ENCODE results near the gene HIBADH. TPM values are rescaled to one million over a fixed set of nuclear protein-coding genes. Genes with fewer than 3 reads are reported as not detected.

Gene HIBADH
- total RNA-seq, 1 experiment from 2014 or later: 51.5 TPM

DNA sequence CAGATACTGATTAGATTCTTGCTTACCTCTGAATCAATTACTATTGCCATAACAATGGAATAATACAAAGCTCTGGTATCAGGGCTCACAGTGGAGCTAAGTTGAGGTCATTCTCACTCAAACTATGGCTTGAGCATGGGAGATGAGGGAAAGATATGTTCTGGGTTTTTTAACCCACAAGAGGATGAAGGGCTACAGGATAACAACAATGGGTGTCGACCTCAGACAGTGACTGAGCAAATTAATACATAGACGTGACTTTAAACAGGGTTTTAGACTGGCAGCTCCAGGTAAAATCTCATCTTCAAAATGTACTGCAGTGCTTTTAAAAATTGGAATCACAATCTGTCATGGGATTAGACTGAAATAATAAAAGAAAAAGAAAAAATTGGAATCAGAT lies 7.5 kb upstream of the HIBADH start:
- Mint-ChIP-seq H3K36me3 (ENCODE audit: insufficient read depth, unreplicated experiment) (no peaks in the 10 kb centered on the region), H3K4me1 (ENCODE audit: insufficient read depth, unreplicated experiment) (peaks cover 17% of the 10 kb centered on the region), H3K27ac (ENCODE audit: low read depth, unreplicated experiment) (no peak overlapping the region), H3K9me3 (ENCODE audit: unreplicated experiment) (peaks cover 7% of the 10 kb centered on the region), H3K4me3 (ENCODE audit: unreplicated experiment) (no peak overlapping the region), H3K27me3 (ENCODE audit: insufficient read depth, unreplicated experiment) (no peaks in the 10 kb centered on the region)
- no TSS peak for BruUV-seq (replicated peaks)
- CTCF ChIA-PET: interaction anchor here (0.7 kb wide), 2 partner anchors 9 to 475 kb away, joined by 3 read pairs; no protein-coding TSS in a partner anchor
- intact Hi-C loops (cut with micrococcal nuclease): no loop called here
- POLR2A ChIA-PET: interaction anchor here (1.0 to 1.7 kb wide), 4 partner anchors 8 to 23 kb away, joined by 4 to 7 read pairs (median 5); no protein-coding TSS in a partner anchor
- no peak for DNase-seq (ENCODE audit: unreplicated experiment)
- TF ChIP-seq, protein P1, sequence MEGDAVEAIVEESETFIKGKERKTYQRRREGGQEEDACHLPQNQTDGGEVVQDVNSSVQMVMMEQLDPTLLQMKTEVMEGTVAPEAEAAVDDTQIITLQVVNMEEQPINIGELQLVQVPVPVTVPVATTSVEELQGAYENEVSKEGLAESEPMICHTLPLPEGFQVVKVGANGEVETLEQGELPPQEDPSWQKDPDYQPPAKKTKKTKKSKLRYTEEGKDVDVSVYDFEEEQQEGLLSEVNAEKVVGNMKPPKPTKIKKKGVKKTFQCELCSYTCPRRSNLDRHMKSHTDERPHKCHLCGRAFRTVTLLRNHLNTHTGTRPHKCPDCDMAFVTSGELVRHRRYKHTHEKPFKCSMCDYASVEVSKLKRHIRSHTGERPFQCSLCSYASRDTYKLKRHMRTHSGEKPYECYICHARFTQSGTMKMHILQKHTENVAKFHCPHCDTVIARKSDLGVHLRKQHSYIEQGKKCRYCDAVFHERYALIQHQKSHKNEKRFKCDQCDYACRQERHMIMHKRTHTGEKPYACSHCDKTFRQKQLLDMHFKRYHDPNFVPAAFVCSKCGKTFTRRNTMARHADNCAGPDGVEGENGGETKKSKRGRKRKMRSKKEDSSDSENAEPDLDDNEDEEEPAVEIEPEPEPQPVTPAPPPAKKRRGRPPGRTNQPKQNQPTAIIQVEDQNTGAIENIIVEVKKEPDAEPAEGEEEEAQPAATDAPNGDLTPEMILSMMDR (IDR thresholded peaks at IDR 0.05; ENCODE audit: unreplicated experiment): no peak

DNA sequence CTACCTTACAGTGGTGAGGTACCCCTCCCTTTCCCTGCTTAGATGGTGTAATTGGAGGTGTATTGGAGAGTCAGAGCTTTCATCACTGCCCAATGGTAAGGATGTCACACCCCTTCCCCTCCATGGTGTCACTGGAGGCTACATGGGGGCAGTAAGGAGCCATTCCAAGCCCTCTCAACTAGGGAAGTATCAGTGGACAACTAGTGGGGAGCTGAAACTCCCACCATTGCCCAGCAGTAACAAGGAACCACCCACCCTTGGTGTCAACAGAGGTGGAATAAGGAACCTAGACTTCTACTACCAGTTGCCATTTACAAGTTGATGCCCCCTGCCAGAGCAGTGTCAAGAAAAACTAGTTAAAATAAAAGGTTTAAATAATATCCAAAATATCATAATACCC lies 2.8 kb upstream of the HIBADH start:
- no TSS peak for BruUV-seq (replicated peaks)
- ChIA-PET CTCF (no interaction called here), POLR2A (interaction anchor here (0.6 to 2.8 kb wide), 3 partner anchors 18 to 75 kb away, joined by 3 to 13 read pairs (median 3); partner anchors contain the start of gene TAX1BP1)
- H3K27ac Mint-ChIP-seq (ENCODE audit: low read depth, unreplicated experiment): no peak overlapping the region
- H3K36me3 Mint-ChIP-seq (ENCODE audit: insufficient read depth, unreplicated experiment): no peaks in the 10 kb centered on the region
- no peaks in the 10 kb centered on the region for H3K9me3 Mint-ChIP-seq (ENCODE audit: unreplicated experiment)
- intact Hi-C loops (cut with micrococcal nuclease): no loop called here
- H3K4me1 Mint-ChIP-seq (ENCODE audit: insufficient read depth, unreplicated experiment): peaks cover 6% of the 10 kb centered on the region
- H3K27me3 Mint-ChIP-seq (ENCODE audit: insufficient read depth, unreplicated experiment): no peaks in the 10 kb centered on the region
- TF ChIP-seq, protein P1 (IDR thresholded peaks at IDR 0.05; ENCODE audit: unreplicated experiment): no peak
- no peak overlapping the region for H3K4me3 Mint-ChIP-seq (ENCODE audit: unreplicated experiment)
- DNase-seq (ENCODE audit: unreplicated experiment): no peak

DNA sequence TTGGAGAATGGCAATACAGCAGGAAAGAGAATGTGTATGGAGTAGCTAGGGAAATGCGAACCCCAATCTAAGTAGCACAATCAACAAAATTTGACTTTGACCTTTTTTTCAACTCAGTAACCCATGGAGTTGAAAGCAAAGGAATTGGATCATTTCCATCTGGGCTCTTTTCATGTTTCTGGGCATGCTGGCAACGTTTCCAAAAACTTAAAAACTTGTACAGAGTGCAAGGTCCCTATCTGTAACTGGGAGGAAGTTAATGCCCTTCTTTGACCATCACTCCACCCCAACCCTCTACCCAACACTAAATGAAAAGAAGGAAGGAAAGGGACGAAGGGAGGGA lies 1.3 kb upstream of the HIBADH start:
- Mint-ChIP-seq H3K27me3 (ENCODE audit: insufficient read depth, unreplicated experiment) (no peaks in the 10 kb centered on the region), H3K4me1 (ENCODE audit: insufficient read depth, unreplicated experiment) (no peaks in the 10 kb centered on the region), H3K36me3 (ENCODE audit: insufficient read depth, unreplicated experiment) (peaks cover 3% of the 10 kb centered on the region), H3K4me3 (ENCODE audit: unreplicated experiment) (no peak overlapping the region), H3K9me3 (ENCODE audit: unreplicated experiment) (no peaks in the 10 kb centered on the region), H3K27ac (ENCODE audit: low read depth, unreplicated experiment) (no peak overlapping the region)
- ChIA-PET POLR2A (interaction anchor here (0.9 to 8.4 kb wide), 6 partner anchors 10 to 804 kb away, joined by 3 to 180 read pairs (median 47); partner anchors contain the start of gene TAX1BP1), CTCF (interaction anchor here (1.0 to 1.3 kb wide), 2 partner anchors 22 to 58 kb away, joined by 4 to 5 read pairs; no protein-coding TSS in a partner anchor)
- TF ChIP-seq, protein P1 (IDR thresholded peaks at IDR 0.05; ENCODE audit: unreplicated experiment): no peak
- BruUV-seq (replicated peaks): no TSS peak
- intact Hi-C loops (cut with micrococcal nuclease): loop anchor here (1.0 kb wide), 2 partner anchors 14 to 76 kb away; partner anchors contain the start of gene TAX1BP1
- no peak for DNase-seq (ENCODE audit: unreplicated experiment)

DNA sequence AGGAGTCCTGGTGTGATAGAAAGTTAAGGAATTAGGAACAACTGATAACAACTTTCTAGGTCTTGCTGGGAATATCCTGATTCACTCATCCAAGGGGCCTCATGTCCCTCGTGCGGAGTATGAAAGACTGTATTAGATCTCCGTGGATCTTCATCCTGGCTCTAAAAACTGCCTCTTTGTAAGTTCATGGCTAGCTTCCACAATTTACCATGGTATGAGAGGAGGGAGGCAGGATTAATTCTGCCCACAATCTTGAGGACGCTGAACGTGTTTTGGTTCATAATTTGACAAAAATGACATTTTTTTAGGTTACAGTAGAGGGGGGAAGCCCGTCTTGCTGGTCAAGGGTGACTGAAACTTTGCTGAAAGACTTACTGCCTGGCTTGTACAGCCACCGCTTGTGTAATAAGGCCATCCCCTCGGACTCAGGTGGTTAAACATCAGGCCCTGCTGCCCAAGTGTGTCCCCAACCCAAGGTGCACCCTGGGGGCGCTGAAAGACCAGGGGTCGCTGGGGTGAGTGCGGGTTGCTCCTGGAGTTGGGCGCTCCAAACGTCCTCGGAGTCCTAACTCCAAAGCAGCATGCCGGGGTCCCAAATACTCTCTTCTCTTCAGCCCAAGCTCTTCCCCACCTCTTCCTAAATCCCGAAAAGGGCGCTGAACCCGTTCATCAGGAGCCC lies 733 bp downstream of the HIBADH start:
- TF ChIP-seq, protein P1 (IDR thresholded peaks at IDR 0.05; ENCODE audit: unreplicated experiment): no peak
- Mint-ChIP-seq H3K27ac (ENCODE audit: low read depth, unreplicated experiment) (peak overlapping the region; percentile 82), H3K36me3 (ENCODE audit: insufficient read depth, unreplicated experiment) (peaks cover 4% of the 10 kb centered on the region), H3K4me1 (ENCODE audit: insufficient read depth, unreplicated experiment) (peaks cover 6% of the 10 kb centered on the region), H3K9me3 (ENCODE audit: unreplicated experiment) (no peaks in the 10 kb centered on the region), H3K4me3 (ENCODE audit: unreplicated experiment) (peak overlapping the region; percentile 78), H3K27me3 (ENCODE audit: insufficient read depth, unreplicated experiment) (no peaks in the 10 kb centered on the region)
- ChIA-PET CTCF (interaction anchor here (0.5 to 0.8 kb wide), 5 partner anchors 8 to 85 kb away, joined by 3 to 5 read pairs (median 3); no protein-coding TSS in a partner anchor), POLR2A (interaction anchor here (0.6 to 8.4 kb wide), 29 partner anchors 8 to 546 kb away, joined by 3 to 180 read pairs (median 5); partner anchors contain the start of gene TAX1BP1)
- BruUV-seq (replicated peaks): TSS peak; percentile 36
- DNase-seq (ENCODE audit: unreplicated experiment): no peak
- intact Hi-C loops (cut with micrococcal nuclease): no loop called here
